K562 (cell line): Measurements from ENCODE around the gene TMEM41B. TPM values are rescaled to one million over a fixed set of nuclear protein-coding genes. Genes with fewer than 3 reads are reported as not detected.

Source experiments
- FOXA1 ChIP-seq: fragments of 450-650 bp; IDR thresholded peaks from 2 replicates; pipeline ENCODE4 v1.6.1; 2016; ENCODE audit warnings: mild to moderate bottlenecking, borderline replicate concordance
- FOXM1 ChIP-seq, 2 experiments: fragments of 450-650 bp in 1 of 2; sonication (generic) in 1 of 2; formaldehyde crosslinking in 1 of 2; IDR thresholded peaks; 2 replicates each; pipeline versions ENCODE4 v1.6.1 to v1.9.0; 2017 to 2022; ENCODE audit warnings: low read depth in 2 of 2, mild to moderate bottlenecking in 2 of 2, missing genetic modification reagents in 1 of 2, moderate library complexity in 1 of 2
- MEIS2 ChIP-seq: fragments of 450-650 bp; IDR thresholded peaks from 2 replicates; pipeline ENCODE4 v1.6.1; 2014; ENCODE audit warnings: mild to moderate bottlenecking; ENCODE audit not compliant: partially characterized antibody
- NFE2 ChIP-seq: IDR thresholded peaks from 2 replicates; pipeline ENCODE4 v1.6.1; 2014; ENCODE audit warnings: antibody characterized with exemption, low read depth
- NR2F6 ChIP-seq: fragments of 450-650 bp; formaldehyde crosslinking; IDR thresholded peaks from 2 replicates; pipeline ENCODE4 v1.4.0; 2020; ENCODE audit warnings: mild to moderate bottlenecking
- RUNX1 ChIP-seq: sonication (generic); IDR thresholded peaks from 2 replicates; pipeline ENCODE4 v1.6.1; 2016; ENCODE audit warnings: antibody characterized with exemption, low read depth
- SMARCE1 ChIP-seq: fragments of 450-650 bp; IDR thresholded peaks from 2 replicates; pipeline ENCODE4 v1.7.1; 2016; ENCODE audit warnings: mild to moderate bottlenecking
- THAP12 ChIP-seq: fragments of 250-450 bp; sonication (Bioruptor Pico); IDR thresholded peaks from 2 replicates; pipeline ENCODE4 v1.9.0; 2021; ENCODE audit warnings: mild to moderate bottlenecking, inconsistent platforms
- U2AF2 ChIP-seq: fragments of 200-400 bp; formaldehyde crosslinking; optimal IDR thresholded peaks from 2 replicates; pipeline ENCODE3; 2017; ENCODE audit warnings: low read depth, mild to moderate bottlenecking, low read length
- VEZF1 ChIP-seq: fragments of 200-800 bp; sonication (Bioruptor generic); IDR thresholded peaks from 2 replicates; pipeline ENCODE4 v1.6.1; 2017; ENCODE audit warnings: missing genetic modification characterization, missing compliant biosample characterization
- ZMIZ1 ChIP-seq, 2 experiments: fragments of 150-350 bp in 1 of 2; IDR thresholded peaks; 2 replicates each; pipeline ENCODE4 v1.6.1; 2012 to 2016; ENCODE audit warnings: low read depth in 2 of 2, low read length in 2 of 2, mild to moderate bottlenecking in 1 of 2, moderate library complexity in 1 of 2
- ZNF644 ChIP-seq: fragments of 200-800 bp; sonication (Bioruptor generic); IDR thresholded peaks from 2 replicates; pipeline ENCODE4 v1.6.1; 2016; ENCODE audit warnings: low read depth, missing genetic modification characterization, missing compliant biosample characterization
- ZNF780A ChIP-seq: fragments of 250-450 bp; sonication (Bioruptor Pico); IDR thresholded peaks from 2 replicates; pipeline ENCODE4 v1.5.0; 2021; ENCODE audit warnings: mild to moderate bottlenecking
- polyA plus RNA-seq, 8 experiments: library from polyadenylated mRNA; depleted of rRNA in 4 of 8; stranded (reverse) in 5 of 8; unstranded in 3 of 8; fragments of >200 nt; fragmentation: Nextera tagmentation in 2 of 8; fragmentation: Illumina TruSeq in 1 of 8; extraction: Ambion mirVana in 2 of 8; extraction: Trizol in 1 of 8; gene quantifications; 2 replicates each; pipeline versions ENCODE4 v1.2.1 to v1.2.3, GENCODE V29; 2011 to 2014; ENCODE audit warnings: inconsistent platforms in 1 of 8, missing spikeins in 1 of 8
- total RNA-seq, 7 experiments: library from RNA; depleted of rRNA in 6 of 7; stranded (reverse); fragments of >200 nt in 6 of 7; fragmentation: Illumina TruSeq in 2 of 7; extraction: Trizol in 2 of 7; gene quantifications; 2 replicates each; pipeline versions ENCODE4 v1.2.1 to v1.2.3, GENCODE V29; 2011 to 2021; ENCODE audit warnings: low replicate concordance in 1 of 7
- TF ChIP-seq, protein P1 (sequence below): fragments of 450-650 bp; IDR thresholded peaks from 2 replicates; pipeline ENCODE4 v1.7.0; 2016; ENCODE audit warnings: borderline replicate concordance

Gene TMEM41B
- total and polyA plus RNA-seq, 9 of the 15 experiments (the other 6 are each of a cell fraction or from before 2014, with no cell fraction given), result 17.1 to 89.6 (median 48.7) TPM

DNA sequence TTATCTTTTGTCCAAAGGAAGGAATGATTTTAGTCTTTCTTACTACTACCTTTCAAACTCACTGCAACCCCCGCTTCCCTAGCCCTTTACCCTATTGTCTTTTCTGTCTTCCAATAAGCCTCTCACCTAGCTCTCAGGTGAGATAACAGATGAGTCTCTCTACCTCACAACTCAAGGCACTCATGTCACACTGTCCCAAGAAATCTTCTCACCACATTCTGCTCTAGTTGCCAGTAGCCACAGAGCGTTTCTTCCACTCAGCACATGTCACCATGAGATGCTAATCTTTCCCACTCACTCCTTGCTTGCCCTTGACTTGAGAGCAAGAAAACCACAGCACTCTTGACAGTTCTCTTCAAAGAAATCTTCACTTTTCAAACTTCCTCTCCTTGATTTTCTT is 32.7 kb upstream of the TMEM41B start (continued):
- TF ChIP-seq SMARCE1 (peak; percentile 81), FOXM1 (IDR thresholded peaks at IDR 0.05; ENCODE audit: low read depth) (no peak), FOXM1 (CRISPR knock-in tag; IDR thresholded peaks at IDR 0.05; ENCODE audit: low read depth) (no peak), U2AF2 (no peak), FOXA1 (no peak), NFE2 (no peak), MEIS2 (peak; percentile 77), RUNX1 (no peak), VEZF1 (CRISPR knock-in tag) (no peak), ZMIZ1 (IDR thresholded peaks at IDR 0.05; ENCODE audit: low read depth in 2 of 2, low read length in 2 of 2) (no peak), ZNF780A (CRISPR knock-in tag) (no peak), THAP12 (CRISPR knock-in tag) (no peak), ZNF644 (tag) (no peak), NR2F6 (CRISPR knock-in tag) (no peak)
- TF ChIP-seq, protein P1, sequence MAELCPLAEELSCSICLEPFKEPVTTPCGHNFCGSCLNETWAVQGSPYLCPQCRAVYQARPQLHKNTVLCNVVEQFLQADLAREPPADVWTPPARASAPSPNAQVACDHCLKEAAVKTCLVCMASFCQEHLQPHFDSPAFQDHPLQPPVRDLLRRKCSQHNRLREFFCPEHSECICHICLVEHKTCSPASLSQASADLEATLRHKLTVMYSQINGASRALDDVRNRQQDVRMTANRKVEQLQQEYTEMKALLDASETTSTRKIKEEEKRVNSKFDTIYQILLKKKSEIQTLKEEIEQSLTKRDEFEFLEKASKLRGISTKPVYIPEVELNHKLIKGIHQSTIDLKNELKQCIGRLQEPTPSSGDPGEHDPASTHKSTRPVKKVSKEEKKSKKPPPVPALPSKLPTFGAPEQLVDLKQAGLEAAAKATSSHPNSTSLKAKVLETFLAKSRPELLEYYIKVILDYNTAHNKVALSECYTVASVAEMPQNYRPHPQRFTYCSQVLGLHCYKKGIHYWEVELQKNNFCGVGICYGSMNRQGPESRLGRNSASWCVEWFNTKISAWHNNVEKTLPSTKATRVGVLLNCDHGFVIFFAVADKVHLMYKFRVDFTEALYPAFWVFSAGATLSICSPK, result no peak
